ENCODE data around the gene GALNT13.

DNA sequence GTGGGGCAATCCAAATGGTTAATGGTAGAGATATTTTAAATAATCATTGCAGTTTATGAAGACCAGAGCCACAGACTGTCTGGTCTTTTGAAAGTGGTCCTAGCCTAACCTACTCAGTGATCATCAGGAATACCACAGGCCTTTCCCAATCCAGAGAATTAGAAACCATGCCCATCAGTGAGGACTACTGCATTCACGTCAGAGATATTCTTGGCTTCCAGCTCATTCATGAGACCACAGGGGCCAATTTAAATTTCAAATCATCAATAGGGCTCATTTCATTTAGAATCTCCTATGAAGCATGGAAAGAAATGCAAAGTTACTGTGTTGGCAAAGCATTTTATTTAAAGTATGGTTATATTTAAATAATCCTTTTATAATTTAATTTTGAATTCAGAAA is 464.5 kb downstream of the GALNT13 start:
- TF ChIP-seq, protein P1, sequence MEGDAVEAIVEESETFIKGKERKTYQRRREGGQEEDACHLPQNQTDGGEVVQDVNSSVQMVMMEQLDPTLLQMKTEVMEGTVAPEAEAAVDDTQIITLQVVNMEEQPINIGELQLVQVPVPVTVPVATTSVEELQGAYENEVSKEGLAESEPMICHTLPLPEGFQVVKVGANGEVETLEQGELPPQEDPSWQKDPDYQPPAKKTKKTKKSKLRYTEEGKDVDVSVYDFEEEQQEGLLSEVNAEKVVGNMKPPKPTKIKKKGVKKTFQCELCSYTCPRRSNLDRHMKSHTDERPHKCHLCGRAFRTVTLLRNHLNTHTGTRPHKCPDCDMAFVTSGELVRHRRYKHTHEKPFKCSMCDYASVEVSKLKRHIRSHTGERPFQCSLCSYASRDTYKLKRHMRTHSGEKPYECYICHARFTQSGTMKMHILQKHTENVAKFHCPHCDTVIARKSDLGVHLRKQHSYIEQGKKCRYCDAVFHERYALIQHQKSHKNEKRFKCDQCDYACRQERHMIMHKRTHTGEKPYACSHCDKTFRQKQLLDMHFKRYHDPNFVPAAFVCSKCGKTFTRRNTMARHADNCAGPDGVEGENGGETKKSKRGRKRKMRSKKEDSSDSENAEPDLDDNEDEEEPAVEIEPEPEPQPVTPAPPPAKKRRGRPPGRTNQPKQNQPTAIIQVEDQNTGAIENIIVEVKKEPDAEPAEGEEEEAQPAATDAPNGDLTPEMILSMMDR (conservative IDR thresholded peaks at IDR 0.05; ENCODE audit: low read length) = no peak
- no peak for TF ChIP-seq EZH2phosphoT487 (IDR thresholded peaks at IDR 0.05; ENCODE audit: borderline replicate concordance, low read depth, low read length)

Data from OCI-LY7 (cell line).